Epithelial cell of proximal tubule (primary cell): ENCODE data around the gene XRCC4. TPM values are rescaled to one million over a fixed set of nuclear protein-coding genes. Genes with fewer than 3 reads are reported as not detected.

ENCODE experiments used
- DNase-seq: peaks from one replicate; pipeline ENCODE4 v3.0.0-alpha.2; 2011; ENCODE audit warnings: low read depth
- H3K4me3 ChIP-seq: 2 replicates; pipeline ENCODE4 v1.5.1; 2011; ENCODE audit warnings: low read depth, mild to moderate bottlenecking, low read length
- total RNA-seq: library from RNA; depleted of rRNA; stranded (reverse); fragments of >200 nt; gene quantifications from 2 replicates; pipeline ENCODE4 v1.2.3, GENCODE V29; 2015
- TF ChIP-seq, protein P1 (sequence below): conservative IDR thresholded peaks from 2 replicates; pipeline ENCODE4 v1.5.1; 2012; ENCODE audit warnings: low read depth, mild to moderate bottlenecking, low read length

Gene XRCC4
- total RNA-seq, 1 donor from 2014 or later, result 16.4 TPM

- TF ChIP-seq, protein P1, sequence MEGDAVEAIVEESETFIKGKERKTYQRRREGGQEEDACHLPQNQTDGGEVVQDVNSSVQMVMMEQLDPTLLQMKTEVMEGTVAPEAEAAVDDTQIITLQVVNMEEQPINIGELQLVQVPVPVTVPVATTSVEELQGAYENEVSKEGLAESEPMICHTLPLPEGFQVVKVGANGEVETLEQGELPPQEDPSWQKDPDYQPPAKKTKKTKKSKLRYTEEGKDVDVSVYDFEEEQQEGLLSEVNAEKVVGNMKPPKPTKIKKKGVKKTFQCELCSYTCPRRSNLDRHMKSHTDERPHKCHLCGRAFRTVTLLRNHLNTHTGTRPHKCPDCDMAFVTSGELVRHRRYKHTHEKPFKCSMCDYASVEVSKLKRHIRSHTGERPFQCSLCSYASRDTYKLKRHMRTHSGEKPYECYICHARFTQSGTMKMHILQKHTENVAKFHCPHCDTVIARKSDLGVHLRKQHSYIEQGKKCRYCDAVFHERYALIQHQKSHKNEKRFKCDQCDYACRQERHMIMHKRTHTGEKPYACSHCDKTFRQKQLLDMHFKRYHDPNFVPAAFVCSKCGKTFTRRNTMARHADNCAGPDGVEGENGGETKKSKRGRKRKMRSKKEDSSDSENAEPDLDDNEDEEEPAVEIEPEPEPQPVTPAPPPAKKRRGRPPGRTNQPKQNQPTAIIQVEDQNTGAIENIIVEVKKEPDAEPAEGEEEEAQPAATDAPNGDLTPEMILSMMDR, result no peak
- H3K4me3 ChIP-seq, result no peak overlapping the region
- no peak for DNase-seq
Observed at GRCh38 chr5:83097689-83098231, 20.4 kb downstream of the XRCC4 start.

- TF ChIP-seq, protein P1, result no peak
- DNase-seq, result no peak
- H3K4me3 ChIP-seq, result no peak overlapping the region
Observed at GRCh38 chr5:83099001-83099400, 21.7 kb downstream of the XRCC4 start.

GRCh38 chr5:83099445-83099844 is 22.1 kb downstream of the XRCC4 start:
- no peak overlapping the region for H3K4me3 ChIP-seq

GRCh38 chr5:83101514-83101913 is 24.2 kb downstream of the XRCC4 start:
- TF ChIP-seq, protein P1, result no peak
- DNase-seq, result no peak
- no peak overlapping the region for H3K4me3 ChIP-seq

More at GRCh38 chr5:83099445-83099844, 22.1 kb downstream of the XRCC4 start:
- no peak for DNase-seq
- TF ChIP-seq, protein P1, result no peak

- TF ChIP-seq, protein P1, result no peak
- DNase-seq, result no peak
Observed at GRCh38 chr5:83102364-83102980, 25.1 kb downstream of the XRCC4 start.

DNA sequence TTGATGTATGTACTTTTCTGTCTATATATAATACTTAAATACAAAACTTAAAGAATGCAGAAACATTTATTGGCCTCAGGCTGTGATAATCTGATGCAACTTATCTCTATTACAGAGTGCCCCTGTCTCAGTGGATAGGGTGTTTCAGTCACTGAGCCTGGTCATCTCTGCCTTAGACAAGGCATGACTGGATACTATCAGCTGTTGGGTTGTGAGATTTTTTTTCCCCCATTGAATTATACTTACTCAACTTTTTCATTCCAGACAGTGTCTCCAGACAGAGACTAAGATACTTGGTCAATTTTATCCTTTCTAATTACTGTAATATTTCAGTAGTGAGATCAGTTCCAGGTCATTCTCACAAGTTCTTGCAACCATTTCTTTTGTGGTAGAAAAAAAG is 26.7 kb downstream of the XRCC4 start:
- H3K4me3 ChIP-seq, result no peak overlapping the region
- DNase-seq, result no peak
- TF ChIP-seq, protein P1, result no peak

More at GRCh38 chr5:83102364-83102980, 25.1 kb downstream of the XRCC4 start:
- H3K4me3 ChIP-seq, result no peak overlapping the region
